ENCODE data around the gene TEX14.

GRCh38 chr17:58722696-58723095, 30.9 kb upstream of the TEX14 start:
- TF ChIP-seq CTCF (IDR thresholded peaks at IDR 0.05) (no peak), POLR2A (IDR thresholded peaks at IDR 0.05) (no peak)
